Lower leg skin (tissue), 4 donors: Measurements from ENCODE around the gene CYLD. TPM values are rescaled to one million over a fixed set of nuclear protein-coding genes. Genes with fewer than 3 reads are reported as not detected.

ENCODE experiments used
- DNase-seq, 2 donors: peaks; one replicate each; pipeline ENCODE4 v3.0.0-alpha.2; 2019; ENCODE audit warnings: low spot score in 2 of 2
- H3K4me3 ChIP-seq: fragments of 200-600 bp; sonication (generic); 2 replicates; pipeline ENCODE4 v1.5.1; 2017; ENCODE audit warnings: mild to moderate bottlenecking, low read depth; ENCODE audit not compliant: poor library complexity, severe bottlenecking
- CTCF ChIP-seq, 3 donors: fragments of 450-650 bp; IDR thresholded peaks; one replicate each; pipeline ENCODE4 v1.5.1; 2016; ENCODE audit warnings: antibody characterized with exemption in 3 of 3, mild to moderate bottlenecking in 3 of 3, moderate library complexity in 2 of 3
- POLR2A ChIP-seq, 2 donors: fragments of 450-650 bp; IDR thresholded peaks; one replicate each; pipeline ENCODE4 v1.6.1; 2016 to 2017; ENCODE audit warnings: antibody characterized with exemption in 2 of 2, mild to moderate bottlenecking in 1 of 2, moderate library complexity in 1 of 2
- WGBS, 2 donors: methylation state at CpG; one replicate each; pipeline ENCODE4 v1.1.5; 2018; 5-methylcytosine and 5-hydroxymethylcytosine counted together
- intact Hi-C: fragments of 100-400 bp; cut with DNase I; formaldehyde crosslinking; loops from one replicate; pipeline ENCODE4 v1.15.0; 2023; ENCODE audit warnings: low total_unique reads
- total RNA-seq, 4 donors: library from RNA; depleted of rRNA; stranded (reverse); fragments of >200 nt; gene quantifications; one replicate each; pipeline ENCODE4 v1.1.0, GENCODE V29; 2016

Gene CYLD
- total RNA-seq, 4 donors from 2014 or later: 35.8 to 50.3 (median 41.8) TPM

GRCh38 chr16:50810241-50810965, 68.5 kb downstream of the CYLD start:
- WGBS, 2 donors: 92 to 93% methylated on average over 8 of the region's 8 CpGs
- no peak overlapping the region for H3K4me3 ChIP-seq
- TF ChIP-seq POLR2A (IDR thresholded peaks at IDR 0.05) (no peak), CTCF (IDR thresholded peaks at IDR 0.05) (no peak)
- no peak for DNase-seq
- intact Hi-C loops: no loop called here

- intact Hi-C loops: no loop called here
- no peak overlapping the region for H3K4me3 ChIP-seq
- WGBS, 2 donors: 82 to 89% methylated on average over 7 of the region's 7 CpGs
- peak in 1 of 2 donors; percentile 3 for DNase-seq
- TF ChIP-seq CTCF (IDR thresholded peaks at IDR 0.05): no peak
- TF ChIP-seq POLR2A (IDR thresholded peaks at IDR 0.05): no peak
These were observed 70.2 kb downstream of the CYLD start for GRCh38 chr16:50812046-50812445.

- DNase-seq: peak in 1 of 2 donors; percentile 9
- TF ChIP-seq CTCF (IDR thresholded peaks at IDR 0.05) (no peak), POLR2A (IDR thresholded peaks at IDR 0.05) (no peak)
- 64 to 79% methylated on average over 8 to 9 of the region's 9 CpGs for WGBS, 2 donors
- intact Hi-C loops: no loop called here
- no peak overlapping the region for H3K4me3 ChIP-seq
These were observed 71.1 kb downstream of the CYLD start for GRCh38 chr16:50812876-50813466.

- peak in 1 of 2 donors; percentile 5 for DNase-seq
- no peak overlapping the region for H3K4me3 ChIP-seq
- 73 to 80% methylated on average over 4 of the region's 4 CpGs for WGBS, 2 donors
- intact Hi-C loops: no loop called here
- no peak for TF ChIP-seq CTCF (IDR thresholded peaks at IDR 0.05)
- no peak for TF ChIP-seq POLR2A (IDR thresholded peaks at IDR 0.05)
These were observed 72.2 kb downstream of the CYLD start for GRCh38 chr16:50814052-50814451.

- no peak overlapping the region for H3K4me3 ChIP-seq
- 84 to 86% methylated on average over 7 of the region's 7 CpGs for WGBS, 2 donors
- no peak for DNase-seq
- TF ChIP-seq CTCF (IDR thresholded peaks at IDR 0.05) (no peak), POLR2A (IDR thresholded peaks at IDR 0.05) (no peak)
- intact Hi-C loops: no loop called here
These were observed 72.7 kb downstream of the CYLD start for GRCh38 chr16:50814541-50814940.
